BLaER1 (cell line): ENCODE results near the gene FEM1C.

ENCODE experiments used
- H3K27ac ChIP-seq: shearing (Covaris generic); formaldehyde crosslinking; 2 replicates; pipeline ENCODE4 v1.8.1; 2022
- H3K27me3 ChIP-seq: shearing (Covaris generic); formaldehyde crosslinking; 2 replicates; pipeline ENCODE4 v1.8.1; 2022
- H3K36me3 ChIP-seq: shearing (Covaris generic); formaldehyde crosslinking; 2 replicates; pipeline ENCODE4 v1.8.1; 2022
- H3K4me1 ChIP-seq: shearing (Covaris generic); formaldehyde crosslinking; 2 replicates; pipeline ENCODE4 v1.8.1; 2022
- H3K4me2 ChIP-seq: shearing (Covaris generic); formaldehyde crosslinking; 2 replicates; pipeline ENCODE4 v1.8.1; 2022
- H3K4me3 ChIP-seq: shearing (Covaris generic); formaldehyde crosslinking; 2 replicates; pipeline ENCODE4 v1.8.1; 2022
- H3K9ac ChIP-seq: shearing (Covaris generic); formaldehyde crosslinking; 2 replicates; pipeline ENCODE4 v1.8.1; 2022
- H3K9me3 ChIP-seq: shearing (Covaris generic); formaldehyde crosslinking; 2 replicates; pipeline ENCODE4 v1.8.1; 2022
- H4K20me1 ChIP-seq: shearing (Covaris generic); formaldehyde crosslinking; 2 replicates; pipeline ENCODE4 v1.8.1; 2022
- Cebpa-rat ChIP-seq: shearing (Covaris generic); IDR thresholded peaks from 2 replicates; pipeline ENCODE4 v1.8.1; 2022

Gene FEM1C

GRCh38 chr5:115578657-115579056 lies 34.1 kb upstream of the FEM1C start:
- no peaks in the 10 kb centered on the region for H3K27me3 ChIP-seq
- no peak overlapping the region for H3K4me2 ChIP-seq
- no peaks in the 10 kb centered on the region for H4K20me1 ChIP-seq
- H3K27ac ChIP-seq = no peak overlapping the region
- H3K4me3 ChIP-seq = no peak overlapping the region
- H3K36me3 ChIP-seq = no peaks in the 10 kb centered on the region
- H3K9me3 ChIP-seq = no peaks in the 10 kb centered on the region
- 0 out of 2 replicates have a peak, but pooled peaks cover 7% of the 10 kb centered on the region for H3K4me1 ChIP-seq
- H3K9ac ChIP-seq = no peak overlapping the region
- TF ChIP-seq Cebpa-rat = no peak

DNA sequence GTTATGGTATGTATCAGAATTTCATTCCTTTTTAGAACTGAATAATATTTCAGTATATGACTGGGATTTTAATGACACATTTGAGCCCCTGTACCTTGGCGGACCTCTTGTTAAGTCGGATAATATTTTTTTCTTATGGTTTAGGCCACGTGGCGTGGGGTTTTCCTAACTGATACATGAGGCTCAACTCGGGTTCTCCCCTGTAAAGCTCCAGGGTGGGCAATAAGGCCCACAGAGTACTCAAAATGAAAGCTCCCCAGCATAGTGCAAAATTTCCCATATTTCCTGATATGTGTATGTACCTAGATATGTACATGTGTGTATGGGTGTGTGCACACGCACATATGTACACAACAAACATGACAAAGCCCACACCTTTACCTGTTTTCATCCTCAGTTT lies 33.2 kb upstream of the FEM1C start:
- no peaks in the 10 kb centered on the region for H3K36me3 ChIP-seq
- H3K27me3 ChIP-seq = no peaks in the 10 kb centered on the region
- TF ChIP-seq Cebpa-rat = no peak
- no peaks in the 10 kb centered on the region for H4K20me1 ChIP-seq
- no peaks in the 10 kb centered on the region for H3K9me3 ChIP-seq
- no peak overlapping the region for H3K9ac ChIP-seq
- no peak overlapping the region for H3K4me2 ChIP-seq
- no peak overlapping the region for H3K4me3 ChIP-seq
- no peak overlapping the region for H3K27ac ChIP-seq
- H3K4me1 ChIP-seq = 0 out of 2 replicates have a peak, but pooled peaks cover 7% of the 10 kb centered on the region

DNA sequence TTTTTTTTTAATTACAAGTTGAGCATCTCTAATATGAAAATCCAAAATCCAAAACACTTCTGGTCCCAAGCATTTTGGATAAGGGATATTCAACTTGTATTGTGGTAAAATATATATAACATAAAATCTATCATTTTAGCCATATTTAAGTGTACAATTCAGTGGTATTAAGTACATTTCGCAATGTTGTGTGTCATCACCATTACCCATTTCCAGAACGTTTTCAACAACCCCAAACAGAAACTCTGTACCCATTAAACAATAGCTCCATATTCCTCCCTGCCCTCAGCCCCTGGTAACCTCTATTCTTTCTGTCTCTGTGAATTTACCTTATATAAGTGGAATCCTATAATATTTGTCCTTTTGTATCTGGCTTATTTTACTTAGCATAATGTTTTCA lies 32.8 kb upstream of the FEM1C start:
- no peak overlapping the region for H3K9ac ChIP-seq
- H3K27ac ChIP-seq = no peak overlapping the region
- H3K27me3 ChIP-seq = no peaks in the 10 kb centered on the region
- 0 out of 2 replicates have a peak, but pooled peaks cover 7% of the 10 kb centered on the region for H3K4me1 ChIP-seq
- no peak for TF ChIP-seq Cebpa-rat
- H3K4me2 ChIP-seq = no peak overlapping the region
- no peaks in the 10 kb centered on the region for H3K9me3 ChIP-seq
- no peaks in the 10 kb centered on the region for H4K20me1 ChIP-seq
- no peaks in the 10 kb centered on the region for H3K36me3 ChIP-seq
- H3K4me3 ChIP-seq = no peak overlapping the region

GRCh38 chr5:115575167-115576070 lies 30.8 kb upstream of the FEM1C start:
- H3K27me3 ChIP-seq = no peaks in the 10 kb centered on the region
- H3K27ac ChIP-seq = no peak overlapping the region
- H3K9ac ChIP-seq = no peak overlapping the region
- 0 out of 2 replicates have a peak, but pooled peaks cover 7% of the 10 kb centered on the region for H3K4me1 ChIP-seq
- no peaks in the 10 kb centered on the region for H3K9me3 ChIP-seq
- H4K20me1 ChIP-seq = no peaks in the 10 kb centered on the region
- no peak overlapping the region for H3K4me3 ChIP-seq
- TF ChIP-seq Cebpa-rat = no peak
- no peak overlapping the region for H3K4me2 ChIP-seq
- H3K36me3 ChIP-seq = no peaks in the 10 kb centered on the region

DNA sequence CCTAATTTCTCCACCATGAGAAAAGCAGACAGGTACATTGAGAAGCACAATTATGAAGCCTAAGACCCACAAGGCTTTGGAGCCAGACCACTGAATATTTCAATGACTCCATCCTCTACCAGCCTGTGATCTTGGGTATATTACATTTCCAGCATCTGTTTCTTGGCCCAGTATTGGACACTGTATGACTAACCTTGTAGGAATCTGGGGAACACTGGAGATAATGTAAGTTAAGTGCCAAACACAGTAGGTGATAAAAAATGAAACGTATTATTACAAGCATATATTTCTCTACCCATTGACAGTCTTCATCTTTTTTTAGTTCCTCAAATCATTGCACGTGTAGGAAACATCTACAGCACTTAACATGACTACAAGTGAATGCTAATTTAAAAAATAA lies 28.6 kb upstream of the FEM1C start:
- Histone ChIP-seq H4K20me1 (no peaks in the 10 kb centered on the region), H3K36me3 (no peaks in the 10 kb centered on the region), H3K27ac (no peak overlapping the region), H3K9ac (no peak overlapping the region), H3K4me3 (no peak overlapping the region), H3K27me3 (no peaks in the 10 kb centered on the region), H3K4me2 (no peak overlapping the region), H3K4me1 (no peaks in the 10 kb centered on the region), H3K9me3 (no peaks in the 10 kb centered on the region)
- TF ChIP-seq Cebpa-rat = no peak

- Histone ChIP-seq H4K20me1 (no peaks in the 10 kb centered on the region), H3K27ac (no peak overlapping the region), H3K9me3 (no peaks in the 10 kb centered on the region), H3K4me1 (no peaks in the 10 kb centered on the region), H3K27me3 (no peaks in the 10 kb centered on the region), H3K36me3 (no peaks in the 10 kb centered on the region), H3K4me3 (no peak overlapping the region), H3K4me2 (no peak overlapping the region), H3K9ac (no peak overlapping the region)
- TF ChIP-seq Cebpa-rat = no peak
These were observed 26.9 kb upstream of the FEM1C start for GRCh38 chr5:115571441-115571878.

GRCh38 chr5:115568668-115569067 lies 24.1 kb upstream of the FEM1C start:
- H4K20me1 ChIP-seq = no peaks in the 10 kb centered on the region
- H3K4me2 ChIP-seq = no peak overlapping the region
- H3K9me3 ChIP-seq = no peaks in the 10 kb centered on the region
- TF ChIP-seq Cebpa-rat = no peak
- no peak overlapping the region for H3K9ac ChIP-seq
- no peaks in the 10 kb centered on the region for H3K4me1 ChIP-seq
- no peaks in the 10 kb centered on the region for H3K36me3 ChIP-seq
- H3K4me3 ChIP-seq = no peak overlapping the region
- no peak overlapping the region for H3K27ac ChIP-seq
- H3K27me3 ChIP-seq = no peaks in the 10 kb centered on the region

- no peak for TF ChIP-seq Cebpa-rat
- Histone ChIP-seq H3K27ac (no peak overlapping the region), H3K9ac (no peak overlapping the region), H3K4me2 (no peak overlapping the region), H3K4me1 (no peaks in the 10 kb centered on the region), H3K4me3 (no peak overlapping the region), H3K27me3 (no peaks in the 10 kb centered on the region), H4K20me1 (no peaks in the 10 kb centered on the region), H3K36me3 (no peaks in the 10 kb centered on the region), H3K9me3 (peaks cover 4% of the 10 kb centered on the region; the same call in 1 of the 2 replicates)
These were observed 20.7 kb upstream of the FEM1C start for GRCh38 chr5:115565233-115565632.

DNA sequence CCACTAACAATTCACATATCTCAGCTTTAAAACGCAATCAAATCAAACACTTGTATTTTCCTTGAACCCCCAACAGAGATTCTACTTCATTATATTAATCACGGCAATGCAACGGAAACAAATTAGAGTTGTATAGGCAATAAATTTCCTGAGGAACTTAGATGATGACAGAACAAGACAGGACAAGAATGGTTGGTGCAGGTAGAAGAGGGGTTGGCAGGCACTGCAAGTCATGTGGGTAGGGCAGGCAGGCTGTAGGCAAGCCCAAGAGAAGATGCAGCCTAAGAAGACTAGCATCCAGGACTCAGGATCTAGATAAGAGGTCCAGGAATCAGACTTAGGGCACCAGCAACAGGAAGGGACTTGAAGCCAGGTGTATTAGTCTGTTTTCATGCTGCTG lies 16.6 kb upstream of the FEM1C start:
- Histone ChIP-seq H3K9ac (no peak overlapping the region), H3K36me3 (no peaks in the 10 kb centered on the region), H3K4me2 (no peak overlapping the region), H3K27ac (no peak overlapping the region), H3K27me3 (no peaks in the 10 kb centered on the region), H3K4me1 (no peaks in the 10 kb centered on the region), H3K9me3 (peaks cover 4% of the 10 kb centered on the region; the same call in 1 of the 2 replicates), H4K20me1 (no peaks in the 10 kb centered on the region), H3K4me3 (no peak overlapping the region)
- no peak for TF ChIP-seq Cebpa-rat

- no peak for TF ChIP-seq Cebpa-rat
- no peak overlapping the region for H3K9ac ChIP-seq
- H4K20me1 ChIP-seq = no peaks in the 10 kb centered on the region
- H3K9me3 ChIP-seq = peaks cover 4% of the 10 kb centered on the region; the same call in 1 of the 2 replicates
- H3K27me3 ChIP-seq = no peaks in the 10 kb centered on the region
- H3K36me3 ChIP-seq = no peaks in the 10 kb centered on the region
- H3K27ac ChIP-seq = no peak overlapping the region
- no peaks in the 10 kb centered on the region for H3K4me1 ChIP-seq
- H3K4me3 ChIP-seq = no peak overlapping the region
- H3K4me2 ChIP-seq = no peak overlapping the region
These were observed 14.9 kb upstream of the FEM1C start for GRCh38 chr5:115559524-115559923.
